Spleen (tissue), 11 donors: Measurements from ENCODE around the gene TBC1D12. TPM values are rescaled to one million over a fixed set of nuclear protein-coding genes. Genes with fewer than 3 reads are reported as not detected.

Source experiments
- DNase-seq: peaks from one replicate; pipeline ENCODE4 v3.0.0-alpha.2; 2020
- H3K27ac ChIP-seq, 8 donors: fragments of 200-600 bp; sonication (generic) in 7 of 8; 1 replicate in 4 of 8; 2 replicates in 4 of 8; pipeline versions ENCODE4 v1.5.0 to v1.8.0; 2016 to 2021; ENCODE audit warnings: inconsistent platforms in 4 of 8, mild to moderate bottlenecking in 4 of 8, moderate library complexity in 1 of 8
- H3K27me3 ChIP-seq, 7 donors: fragments of 200-600 bp; sonication (generic) in 6 of 7; replicated peaks in 1 of 7; 1 replicate in 4 of 7; 2 replicates in 3 of 7; pipeline versions ENCODE4 v1.5.0 to v1.8.0; 2016 to 2021; ENCODE audit warnings: inconsistent platforms in 3 of 7, mild to moderate bottlenecking in 1 of 7
- H3K36me3 ChIP-seq, 6 donors: fragments of 200-600 bp; sonication (generic) in 5 of 6; 1 replicate in 4 of 6; 2 replicates in 2 of 6; pipeline versions ENCODE4 v1.5.0 to v1.8.0; 2016 to 2021; ENCODE audit warnings: inconsistent platforms in 2 of 6
- H3K4me1 ChIP-seq, 6 donors: fragments of 200-600 bp; sonication (generic) in 5 of 6; 1 replicate in 3 of 6; 2 replicates in 3 of 6; pipeline versions ENCODE4 v1.5.0 to v1.8.0; 2016 to 2021; ENCODE audit warnings: inconsistent platforms in 3 of 6
- H3K4me3 ChIP-seq, 8 donors: fragments of 200-600 bp; sonication (generic) in 7 of 8; 1 replicate in 4 of 8; 2 replicates in 4 of 8; pipeline versions ENCODE4 v1.5.0 to v1.8.0; 2016 to 2021; ENCODE audit warnings: inconsistent platforms in 4 of 8, mild to moderate bottlenecking in 4 of 8, moderate library complexity in 2 of 8
- H3K9me3 ChIP-seq, 8 donors: fragments of 200-600 bp; sonication (generic) in 7 of 8; 1 replicate in 4 of 8; 2 replicates in 4 of 8; pipeline versions ENCODE4 v1.5.0 to v1.8.0; 2016 to 2021; ENCODE audit warnings: inconsistent platforms in 4 of 8
- POLR2A ChIP-seq, 3 donors: fragments of 450-650 bp; IDR thresholded peaks; one replicate each; pipeline ENCODE4 v1.5.1; 2017; ENCODE audit warnings: antibody characterized with exemption in 3 of 3, mild to moderate bottlenecking in 1 of 3
- POLR2AphosphoS5 ChIP-seq, 3 donors: sonication (generic); formaldehyde crosslinking; IDR thresholded peaks; one replicate each; pipeline ENCODE4 v1.5.1; 2017; ENCODE audit warnings: antibody characterized with exemption in 3 of 3
- WGBS, 5 donors: extraction: QIAGEN DNeasy Blood & Tissue Kit in 3 of 5; methylation state at CpG; one replicate each; pipeline versions ENCODE4 v1.1.5 to v1.1.7; 2013 to 2018; 5-methylcytosine and 5-hydroxymethylcytosine counted together
- intact Hi-C: fragments of 100-400 bp; cut with DNase I; formaldehyde crosslinking; loops from one replicate; pipeline ENCODE4 v1.15.0; 2023; ENCODE audit warnings: low total_unique reads
- polyA plus RNA-seq, 3 donors: library from polyadenylated mRNA; stranded (reverse); fragments of 200-250 nt; gene quantifications; one replicate each; pipeline ENCODE4 v1.2.1, GENCODE V29; 2013
- total RNA-seq, 7 donors: library from RNA; depleted of rRNA in 3 of 7; stranded (reverse); fragments of >200 nt in 3 of 7; fragmentation: NEBNext Ultra II Directional in 4 of 7; extraction: Animal tissue kit (Norgen Biotek cat#: 25700) in 4 of 7; gene quantifications; one replicate each; pipeline versions ENCODE4 v1.1.0 to v1.2.1, GENCODE V29; 2016 to 2021
- TF ChIP-seq, protein P1 (sequence below), 11 experiments: fragments of 200-600 bp in 7 of 11; fragments of 450-650 bp in 4 of 11; sonication (generic) in 4 of 11; IDR thresholded peaks in 8 of 11; conservative IDR thresholded peaks in 3 of 11; 1 replicate in 7 of 11; 2 replicates in 4 of 11; pipeline versions ENCODE4 v1.4.0 to v1.8.0; 2016 to 2021; ENCODE audit warnings: antibody characterized with exemption in 11 of 11, inconsistent platforms in 4 of 11, mild to moderate bottlenecking in 1 of 11
- donor health status: healthy with polysubstance abuse.
- donor health status: DM: no; HTN: no; CAD: no; lungs with moderate emphysema.
- donor health status: DM: no; HTN: no; CAD: no.
- donor health status: Bipolar disorder and iron deficiency.
- donor health status: healthy.
- donor health status: DM: no; HTN: no; CAD: no.
- donor health status: DM: yes; HTN: yes; CAD: no.

The TBC1D12 gene
- total and polyA plus RNA-seq, 10 donors: 6.6 to 21.6 (median 11.8) TPM

DNA sequence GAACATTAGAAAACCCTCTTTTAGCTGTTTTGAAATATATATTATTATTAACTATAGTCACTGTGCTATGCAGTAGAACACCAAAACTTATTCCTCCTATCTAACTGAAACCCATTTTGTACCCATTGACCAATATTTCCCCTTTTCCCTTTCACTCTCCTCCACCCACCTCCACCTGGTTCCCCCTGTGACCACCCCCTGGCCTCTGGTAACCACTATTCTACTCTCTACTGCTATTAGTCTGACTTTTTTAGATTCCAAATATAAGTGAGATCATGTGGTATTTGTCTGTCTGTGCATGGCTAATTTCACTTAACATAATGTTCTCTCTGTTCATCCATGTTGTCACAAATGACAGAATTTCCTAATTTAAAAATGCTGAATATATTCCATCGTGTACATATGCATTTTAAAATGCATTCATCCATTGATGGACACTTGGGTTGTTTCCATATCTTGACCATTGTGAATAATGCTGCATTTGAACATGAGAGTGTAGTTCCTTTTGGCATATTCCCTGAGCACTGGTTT lies 18.7 kb downstream of the TBC1D12 start:
- Histone ChIP-seq H3K4me1 (peaks cover 0 to 15% (median 6%) of the 10 kb centered on the region in 6 donors), H3K4me3 (no peak overlapping the region), H3K27ac (no peak overlapping the region), H3K27me3 (no peaks in the 10 kb centered on the region), H3K9me3 (peaks cover 2 to 16% (median 14%) of the 10 kb centered on the region in 8 donors), H3K36me3 (no peaks in the 10 kb centered on the region)
- no peak for DNase-seq
- TF ChIP-seq POLR2A (IDR thresholded peaks at IDR 0.05) (no peak), POLR2AphosphoS5 (IDR thresholded peaks at IDR 0.05) (no peak)
- TF ChIP-seq, protein P1, sequence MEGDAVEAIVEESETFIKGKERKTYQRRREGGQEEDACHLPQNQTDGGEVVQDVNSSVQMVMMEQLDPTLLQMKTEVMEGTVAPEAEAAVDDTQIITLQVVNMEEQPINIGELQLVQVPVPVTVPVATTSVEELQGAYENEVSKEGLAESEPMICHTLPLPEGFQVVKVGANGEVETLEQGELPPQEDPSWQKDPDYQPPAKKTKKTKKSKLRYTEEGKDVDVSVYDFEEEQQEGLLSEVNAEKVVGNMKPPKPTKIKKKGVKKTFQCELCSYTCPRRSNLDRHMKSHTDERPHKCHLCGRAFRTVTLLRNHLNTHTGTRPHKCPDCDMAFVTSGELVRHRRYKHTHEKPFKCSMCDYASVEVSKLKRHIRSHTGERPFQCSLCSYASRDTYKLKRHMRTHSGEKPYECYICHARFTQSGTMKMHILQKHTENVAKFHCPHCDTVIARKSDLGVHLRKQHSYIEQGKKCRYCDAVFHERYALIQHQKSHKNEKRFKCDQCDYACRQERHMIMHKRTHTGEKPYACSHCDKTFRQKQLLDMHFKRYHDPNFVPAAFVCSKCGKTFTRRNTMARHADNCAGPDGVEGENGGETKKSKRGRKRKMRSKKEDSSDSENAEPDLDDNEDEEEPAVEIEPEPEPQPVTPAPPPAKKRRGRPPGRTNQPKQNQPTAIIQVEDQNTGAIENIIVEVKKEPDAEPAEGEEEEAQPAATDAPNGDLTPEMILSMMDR (IDR thresholded peaks at IDR 0.05 in 8 of 11, conservative IDR thresholded peaks at IDR 0.05 in 3 of 11): no peak
- intact Hi-C loops: no loop called here
- 59 to 78% (median 75%) methylated on average over 1 of the region's 1 CpG for WGBS, 5 donors

DNA sequence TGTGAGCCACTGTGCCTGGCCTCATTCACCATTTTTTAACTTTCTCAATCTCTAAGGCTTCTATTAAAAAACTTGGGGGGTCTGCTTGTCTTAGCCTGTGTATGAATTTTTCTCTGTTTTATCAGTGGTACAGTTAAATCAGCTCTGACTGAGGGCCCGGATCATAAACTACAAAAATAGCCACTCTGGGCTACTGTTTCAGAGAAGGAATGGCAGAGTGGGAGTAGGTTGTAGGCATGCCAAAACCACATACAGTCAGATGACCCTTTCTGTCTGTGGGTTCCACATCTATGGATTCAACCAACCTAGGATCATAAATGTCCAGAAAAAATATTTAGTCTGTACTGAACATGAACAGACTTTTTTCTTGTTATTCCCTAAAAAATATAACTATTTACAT lies 21.3 kb downstream of the TBC1D12 start:
- DNase-seq: no peak
- Histone ChIP-seq H3K4me3 (no peak overlapping the region), H3K27me3 (no peaks in the 10 kb centered on the region), H3K36me3 (no peaks in the 10 kb centered on the region), H3K9me3 (peaks cover 6 to 26% (median 19%) of the 10 kb centered on the region in 8 donors), H3K4me1 (peaks cover 0 to 18% (median 3%) of the 10 kb centered on the region in 6 donors), H3K27ac (no peak overlapping the region)
- WGBS, 5 donors: 69 to 95% (median 87%) methylated on average over 1 of the region's 1 CpG
- intact Hi-C loops: no loop called here
- TF ChIP-seq POLR2A (IDR thresholded peaks at IDR 0.05): no peak
- TF ChIP-seq POLR2AphosphoS5 (IDR thresholded peaks at IDR 0.05): no peak
- TF ChIP-seq, protein P1 (IDR thresholded peaks at IDR 0.05 in 8 of 11, conservative IDR thresholded peaks at IDR 0.05 in 3 of 11): no peak

DNA sequence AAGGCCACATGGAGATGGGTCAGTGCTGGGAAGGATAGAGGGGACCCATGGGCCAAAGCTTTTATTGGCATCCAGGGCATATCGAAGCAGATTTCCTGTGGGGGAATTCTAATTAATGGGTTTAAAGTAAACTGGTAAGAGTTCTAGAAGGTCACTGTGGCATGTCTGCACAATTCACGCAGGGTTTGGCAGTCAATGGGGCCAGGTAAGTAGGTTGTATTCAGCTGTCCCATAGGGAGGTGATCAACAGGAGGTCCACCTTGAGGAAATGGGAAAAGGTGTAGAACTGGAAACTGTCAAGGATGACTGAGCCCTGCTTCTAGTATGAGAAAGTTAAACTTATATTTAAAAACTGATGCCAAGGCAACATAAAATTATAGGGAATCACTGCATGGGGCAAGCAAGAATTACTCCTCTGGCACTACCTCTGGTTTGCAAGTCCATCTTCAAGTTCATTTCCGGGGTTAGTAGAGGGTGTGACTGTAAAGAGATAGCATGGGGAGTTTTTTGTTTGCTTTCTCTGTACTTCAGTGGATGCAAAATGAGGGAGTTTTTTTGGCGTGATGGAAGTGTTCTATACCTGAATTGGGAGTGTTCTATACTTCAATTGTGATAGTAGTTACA lies 22.5 kb downstream of the TBC1D12 start:
- Histone ChIP-seq H3K4me1 (peaks cover 0 to 29% (median 7%) of the 10 kb centered on the region in 6 donors), H3K4me3 (no peak overlapping the region), H3K36me3 (no peaks in the 10 kb centered on the region), H3K27ac (no peak overlapping the region), H3K27me3 (no peaks in the 10 kb centered on the region), H3K9me3 (peaks cover 6 to 26% (median 19%) of the 10 kb centered on the region in 8 donors)
- TF ChIP-seq, protein P1 (IDR thresholded peaks at IDR 0.05 in 8 of 11, conservative IDR thresholded peaks at IDR 0.05 in 3 of 11): no peak
- TF ChIP-seq POLR2AphosphoS5 (IDR thresholded peaks at IDR 0.05) (no peak), POLR2A (IDR thresholded peaks at IDR 0.05) (no peak)
- WGBS, 5 donors: 90 to 94% (median 93%) methylated on average over 4 of the region's 4 CpGs
- DNase-seq: no peak
- intact Hi-C loops: no loop called here

DNA sequence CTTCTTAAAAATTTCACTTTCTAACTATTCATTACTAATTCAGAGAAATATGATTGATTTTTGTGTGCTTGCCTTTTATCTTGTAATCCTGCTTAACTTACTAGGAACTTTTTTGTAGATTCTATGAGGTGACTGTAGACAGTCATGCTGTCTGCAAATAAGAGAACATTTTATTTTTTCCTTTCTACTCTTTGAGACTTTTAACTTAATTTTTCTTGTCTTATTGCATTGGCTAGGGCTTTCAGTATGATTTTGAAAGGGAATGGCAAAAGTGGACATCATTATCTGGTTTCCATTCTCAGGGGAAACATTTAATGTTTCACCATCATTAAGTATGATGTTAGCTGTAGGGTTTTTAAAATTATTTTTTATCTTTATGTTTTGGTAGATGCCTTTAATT lies 23.6 kb downstream of the TBC1D12 start:
- peaks cover 6 to 26% (median 19%) of the 10 kb centered on the region in 8 donors for H3K9me3 ChIP-seq
- no peaks in the 10 kb centered on the region for H3K27me3 ChIP-seq
- no peaks in the 10 kb centered on the region for H3K36me3 ChIP-seq
- DNase-seq: no peak
- H3K27ac ChIP-seq: no peak overlapping the region
- peaks cover 0 to 28% (median 6%) of the 10 kb centered on the region in 6 donors for H3K4me1 ChIP-seq
- H3K4me3 ChIP-seq: no peak overlapping the region
- TF ChIP-seq POLR2A (IDR thresholded peaks at IDR 0.05) (no peak), POLR2AphosphoS5 (IDR thresholded peaks at IDR 0.05) (no peak)
- TF ChIP-seq, protein P1 (IDR thresholded peaks at IDR 0.05 in 8 of 11, conservative IDR thresholded peaks at IDR 0.05 in 3 of 11): no peak
- intact Hi-C loops: no loop called here
